Left renal cortex interstitium (tissue), 4 donors: Measurements from ENCODE around the gene IL1R2. TPM values are rescaled to one million over a fixed set of nuclear protein-coding genes. Genes with fewer than 3 reads are reported as not detected.

Source experiments
- DNase-seq, 4 donors: peaks; one replicate each; pipeline ENCODE4 v3.0.0-alpha.2; 2013; ENCODE audit warnings: low read depth in 4 of 4, low spot score in 2 of 4, missing footprints in 1 of 4
- polyA plus RNA-seq, 4 donors: library from polyadenylated mRNA; unstranded; fragments of 120-200 nt; gene quantifications; one replicate each; pipeline ENCODE4 v1.2.1, GENCODE V29; 2013; ENCODE audit not compliant: insufficient read length in 4 of 4

IL1R2 gene, protein sequence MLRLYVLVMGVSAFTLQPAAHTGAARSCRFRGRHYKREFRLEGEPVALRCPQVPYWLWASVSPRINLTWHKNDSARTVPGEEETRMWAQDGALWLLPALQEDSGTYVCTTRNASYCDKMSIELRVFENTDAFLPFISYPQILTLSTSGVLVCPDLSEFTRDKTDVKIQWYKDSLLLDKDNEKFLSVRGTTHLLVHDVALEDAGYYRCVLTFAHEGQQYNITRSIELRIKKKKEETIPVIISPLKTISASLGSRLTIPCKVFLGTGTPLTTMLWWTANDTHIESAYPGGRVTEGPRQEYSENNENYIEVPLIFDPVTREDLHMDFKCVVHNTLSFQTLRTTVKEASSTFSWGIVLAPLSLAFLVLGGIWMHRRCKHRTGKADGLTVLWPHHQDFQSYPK
- under 1 TPM; 0.27 to 0.59 (median 0.46) TPM for polyA plus RNA-seq

DNA sequence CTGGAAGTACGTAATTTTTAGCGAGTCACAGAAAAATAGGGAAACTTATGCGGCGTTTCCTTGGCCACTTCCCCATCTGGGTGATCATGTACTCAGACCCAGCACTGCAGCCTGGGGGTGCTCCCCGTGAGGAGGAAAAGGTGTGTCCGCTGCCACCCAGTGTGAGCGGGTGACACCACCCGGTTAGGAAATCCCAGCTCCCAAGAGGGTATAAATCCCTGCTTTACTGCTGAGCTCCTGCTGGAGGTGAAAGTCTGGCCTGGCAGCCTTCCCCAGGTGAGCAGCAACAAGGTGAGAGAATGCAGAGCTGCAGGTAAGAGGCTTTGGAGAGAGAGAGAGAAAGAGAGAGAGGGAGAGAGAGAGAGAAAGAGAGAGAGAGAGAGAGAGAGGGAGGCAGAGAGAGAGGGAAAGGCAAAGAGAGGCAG lies at the start of gene IL1R2:
Gene IL1R2, plus strand, starts transcription at position 240 of the 425 bp plus-strand sequence. CDS start 16,616 bp downstream, outside the sequence.
- no peak for DNase-seq

DNA sequence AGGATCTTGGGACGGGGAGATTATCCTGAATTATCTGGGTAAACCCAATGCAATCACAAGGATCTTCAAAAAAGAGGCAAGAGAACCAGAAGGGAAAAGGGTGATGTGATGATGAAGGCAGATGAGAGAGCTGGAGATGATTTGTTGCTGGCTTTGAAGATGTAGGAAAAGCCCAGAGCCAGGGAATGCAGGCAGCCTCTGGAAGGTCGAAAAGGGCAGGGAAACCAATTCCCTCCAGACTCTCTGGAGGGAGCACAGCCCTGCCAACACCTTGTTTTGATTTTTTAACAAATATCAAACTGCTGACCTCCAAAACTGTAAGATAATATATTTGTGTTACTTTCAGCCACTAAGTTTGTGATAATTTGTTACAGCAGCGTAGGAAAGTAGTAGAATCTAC lies 48.9 kb upstream of the IL1R2 start:
- no peak for DNase-seq

DNA sequence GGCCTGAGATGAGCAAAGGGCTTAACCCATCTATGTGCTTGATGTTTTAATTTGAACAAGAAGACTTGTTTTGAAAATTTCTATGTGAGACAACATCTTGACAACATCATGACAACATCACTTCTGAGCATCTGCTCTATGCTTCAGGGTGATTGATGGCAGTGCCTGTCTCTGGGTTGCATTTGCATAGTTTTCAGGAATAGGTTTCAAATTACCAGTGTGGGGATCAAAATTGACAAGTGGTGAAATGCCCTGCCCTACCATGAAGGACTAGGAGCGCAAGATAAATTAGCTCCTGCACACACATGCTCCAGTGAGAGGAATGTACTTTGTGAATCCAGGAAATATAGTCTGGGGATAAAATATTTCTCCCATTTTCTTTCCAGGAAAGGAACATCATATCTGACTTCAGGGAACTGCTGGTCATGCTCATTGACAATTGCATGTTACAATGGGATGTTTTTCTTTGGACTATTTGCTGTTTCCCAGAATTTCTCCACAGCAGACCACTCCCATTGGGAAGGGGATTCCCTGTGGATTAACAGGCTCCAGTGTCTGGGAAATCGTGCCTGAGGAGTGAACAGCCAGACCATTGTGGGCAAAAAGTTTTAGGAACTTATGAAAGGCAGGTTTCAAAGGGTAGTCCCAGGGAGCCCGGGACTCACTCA lies 45.3 kb upstream of the IL1R2 start:
- no peak for DNase-seq

DNA sequence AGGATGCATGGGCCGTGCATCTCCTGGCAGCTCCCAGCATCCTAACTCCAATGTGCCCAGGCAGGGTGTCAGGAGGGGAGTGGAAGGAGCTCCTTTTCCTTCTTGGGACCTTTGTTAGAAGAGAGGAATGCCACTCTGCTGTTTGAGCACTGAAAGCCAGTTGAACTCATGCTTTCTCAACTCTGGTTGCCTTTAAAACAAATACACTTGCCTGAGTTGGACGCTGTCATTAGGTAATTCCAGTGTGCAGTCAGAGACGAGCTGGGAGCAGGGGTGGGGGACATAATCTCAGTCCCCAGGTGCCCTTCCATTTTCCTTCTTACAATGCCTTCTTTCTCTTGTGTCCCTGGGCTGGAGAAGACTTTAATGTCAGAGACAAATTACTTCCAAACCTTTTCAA lies 44.4 kb upstream of the IL1R2 start:
- DNase-seq = no peak

DNA sequence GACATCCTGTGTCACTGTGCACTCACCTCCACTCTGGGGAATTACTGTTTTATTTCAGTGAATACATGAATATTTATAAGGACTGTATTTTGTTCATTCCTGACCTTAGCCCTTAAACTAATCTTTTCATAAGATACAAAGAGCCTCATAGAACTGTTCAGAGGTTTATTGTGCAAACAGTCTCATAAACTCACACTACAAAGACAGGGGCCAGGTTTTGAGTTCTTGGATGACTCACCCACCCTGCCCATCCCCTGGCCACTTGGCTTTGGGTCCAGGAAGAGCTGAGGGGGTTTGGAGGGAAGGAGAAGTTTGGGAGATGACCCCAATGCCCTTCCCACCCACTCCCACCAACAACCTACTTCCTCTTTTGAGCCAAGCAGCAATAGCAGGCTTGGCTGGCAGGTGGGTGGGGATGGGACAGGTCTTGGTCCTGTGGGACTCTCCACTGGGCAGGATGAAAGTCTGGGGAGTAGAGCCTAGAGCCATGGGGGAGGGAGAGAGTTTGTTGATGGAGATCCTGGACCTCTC lies 43.1 kb upstream of the IL1R2 start:
- DNase-seq = no peak

DNA sequence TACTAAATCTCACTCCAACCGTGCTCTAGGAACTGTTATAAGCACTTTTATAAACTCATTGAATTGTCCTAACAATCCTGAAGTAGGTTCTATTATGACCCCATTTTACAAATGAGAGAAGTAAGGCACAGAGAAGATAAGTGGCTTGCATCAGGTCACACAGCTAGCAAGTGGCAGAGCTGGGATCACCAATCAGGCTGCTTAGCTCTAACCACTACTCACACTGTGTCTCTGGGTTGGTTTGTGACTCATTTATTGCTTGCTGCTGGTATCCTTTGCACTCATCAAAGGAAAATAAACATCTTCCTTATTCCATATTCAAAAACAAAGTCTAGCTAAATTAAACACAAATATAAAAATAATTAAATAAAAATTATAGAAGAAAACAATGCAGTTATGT lies 42.5 kb upstream of the IL1R2 start:
- no peak for DNase-seq

DNA sequence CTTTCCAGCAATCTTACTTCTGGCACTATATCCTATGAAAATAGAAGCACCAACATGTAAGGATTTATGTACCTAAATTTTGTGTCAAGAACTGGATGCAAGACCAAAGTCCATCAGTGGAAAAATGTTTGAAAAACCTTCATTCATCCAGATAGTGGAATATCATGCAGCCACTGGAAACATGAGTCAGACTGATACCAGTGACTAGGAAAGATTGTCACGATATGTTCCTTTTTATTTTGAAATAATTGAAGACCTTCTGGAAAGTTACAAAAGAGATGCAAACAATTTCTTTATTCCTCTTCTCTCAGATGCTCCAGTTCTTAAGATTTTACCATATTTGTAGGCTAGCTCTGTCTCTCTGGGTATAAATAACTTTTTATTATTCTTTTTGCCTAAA lies 40.5 kb upstream of the IL1R2 start:
- DNase-seq = no peak

DNA sequence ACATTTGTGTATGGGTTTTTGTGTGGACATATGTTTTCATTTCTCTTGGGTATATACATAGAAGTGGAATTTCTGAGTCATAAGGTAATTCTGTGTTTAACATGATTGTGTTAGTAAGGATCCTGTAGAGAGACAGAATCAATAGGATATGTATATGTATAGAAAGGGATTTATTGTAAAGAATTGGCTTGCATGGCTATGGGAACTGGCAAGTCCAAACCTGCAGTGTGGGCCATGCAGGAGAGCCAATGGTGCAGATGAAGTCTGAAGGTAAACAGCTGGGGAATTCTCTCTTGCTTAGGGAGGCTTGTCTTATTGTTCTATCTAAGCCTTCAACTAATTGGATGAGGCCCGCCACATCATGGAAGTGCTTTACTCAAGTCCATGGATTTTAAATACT lies 39.2 kb upstream of the IL1R2 start:
- no peak for DNase-seq

DNA sequence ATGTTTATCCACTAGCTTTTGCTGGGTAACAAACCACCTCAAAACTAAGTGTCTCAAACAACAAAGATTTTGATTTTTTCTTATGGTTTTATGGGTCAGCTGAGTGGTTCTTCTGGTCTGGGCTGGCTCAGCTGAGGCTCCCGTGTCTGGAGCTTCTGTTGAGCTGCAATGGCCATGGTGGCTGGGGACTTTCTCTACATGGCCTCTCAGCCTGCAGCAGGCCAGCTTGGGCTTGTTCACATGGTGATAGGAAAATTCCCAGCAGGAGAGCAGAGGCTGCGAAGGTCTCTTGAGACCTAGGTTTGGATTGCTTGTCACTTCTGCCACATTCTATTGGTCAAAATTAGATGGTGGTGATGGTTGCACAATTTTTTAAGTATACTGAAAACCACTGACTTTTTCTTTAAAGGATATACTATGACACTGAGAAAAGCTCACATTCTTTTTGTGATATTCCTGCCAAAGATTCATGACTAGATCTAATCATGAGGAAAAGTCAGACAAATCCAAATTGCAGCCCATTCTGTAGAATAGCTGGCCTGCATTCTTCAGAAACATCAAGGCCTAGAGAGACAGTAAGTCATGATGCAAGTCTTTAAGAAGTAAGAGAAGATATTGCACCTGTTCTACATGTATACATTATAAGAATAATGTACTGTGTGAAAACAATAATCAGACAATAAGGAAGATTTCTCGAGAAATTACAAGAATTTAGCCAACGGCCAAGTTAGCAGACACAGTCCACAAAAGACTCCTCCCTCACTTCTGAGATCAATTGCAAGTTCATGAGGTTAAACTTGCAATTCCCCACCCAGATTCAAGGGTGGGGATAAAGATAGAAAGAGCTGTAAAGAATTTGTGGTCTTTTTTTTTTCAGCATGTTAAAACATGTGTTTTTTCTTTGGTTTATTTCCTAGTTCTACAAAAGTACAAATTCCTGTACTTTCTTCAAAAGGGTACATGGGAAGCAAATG lies 35.0 kb upstream of the IL1R2 start:
- no peak for DNase-seq

DNA sequence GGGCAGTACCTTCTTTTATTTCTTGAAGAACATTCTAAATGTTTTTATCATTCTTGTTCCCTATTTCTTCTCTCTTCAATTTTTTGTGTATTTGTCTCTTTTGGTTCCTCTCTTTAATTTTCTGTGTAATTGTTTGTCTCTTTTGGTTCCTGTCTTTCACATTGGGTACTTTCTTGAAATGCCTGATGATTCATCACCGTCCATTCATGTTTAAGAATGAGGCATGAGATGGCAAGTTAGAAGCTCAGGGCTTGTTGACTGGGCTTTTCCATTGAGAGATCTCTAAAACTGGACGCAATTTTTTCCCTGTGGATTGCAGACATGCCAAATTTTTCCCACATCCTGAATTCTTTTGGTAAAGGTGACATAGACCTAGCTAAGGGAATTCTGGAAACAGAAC lies 33.7 kb upstream of the IL1R2 start:
- no peak for DNase-seq

DNA sequence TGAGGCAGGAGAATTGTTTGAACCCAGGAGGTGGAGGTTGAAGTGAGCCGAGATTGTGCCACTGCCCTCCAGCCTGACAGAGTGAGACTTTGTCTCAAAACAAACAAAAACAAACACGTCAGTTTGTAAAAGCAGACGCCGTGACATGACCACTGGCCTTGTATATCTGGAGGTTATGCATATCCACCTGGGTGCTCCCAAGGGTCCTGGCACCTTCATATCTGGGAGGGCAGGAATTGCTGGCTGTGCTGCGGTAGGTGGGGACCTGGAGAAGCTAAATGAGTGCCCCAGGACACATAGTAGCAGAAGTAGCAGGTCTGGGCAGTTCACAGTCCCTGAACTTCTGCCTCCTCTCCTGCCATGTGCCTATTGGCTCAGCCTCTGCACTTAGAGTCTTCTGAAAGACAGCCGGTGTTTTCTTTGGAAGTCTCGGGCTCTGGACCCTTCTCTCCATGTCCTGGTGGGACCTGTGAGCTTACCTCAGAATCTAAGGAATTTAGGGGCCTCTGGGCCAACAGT lies 30.9 kb upstream of the IL1R2 start:
- DNase-seq = no peak

DNA sequence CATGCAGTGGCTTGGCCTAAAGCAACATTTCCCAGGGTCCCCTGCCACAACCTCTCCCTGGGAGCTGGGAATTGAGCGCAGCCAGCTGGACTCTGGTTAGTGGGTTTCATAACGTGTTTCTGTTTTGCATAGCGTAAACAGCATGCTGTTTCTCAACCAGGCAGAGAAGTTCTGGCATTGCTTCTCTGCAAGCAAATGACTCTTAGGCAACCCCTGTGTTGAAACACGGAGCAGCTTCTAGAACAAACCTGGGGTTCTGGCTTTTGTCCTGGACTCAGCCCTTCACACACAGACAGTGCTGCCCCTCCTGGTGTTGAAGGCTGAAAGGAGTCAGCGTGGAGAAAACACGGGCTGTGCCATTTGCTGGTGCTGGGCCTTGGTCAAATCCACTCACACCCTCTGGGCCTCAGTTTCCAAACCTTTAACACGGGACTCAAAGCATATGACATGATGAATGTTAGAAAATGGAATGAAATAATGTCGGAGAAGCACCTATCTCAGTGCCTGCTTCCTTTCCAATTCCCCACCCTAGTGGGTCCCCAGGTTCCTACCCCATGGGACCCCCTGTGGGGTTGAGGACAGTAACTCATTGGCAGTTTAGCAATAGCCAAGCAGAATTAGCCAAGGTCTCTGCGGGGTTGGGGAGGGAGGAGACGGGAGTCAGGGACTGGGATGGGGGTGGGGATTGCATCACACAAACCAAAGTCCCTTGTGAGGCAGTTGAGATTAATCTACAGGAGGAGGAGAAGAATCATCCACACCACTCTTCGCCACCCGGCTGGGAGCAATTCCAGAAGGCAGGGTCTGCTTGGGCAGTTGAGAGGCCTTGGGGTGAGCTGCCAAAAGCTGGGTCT lies 30.2 kb upstream of the IL1R2 start:
- peak in 1 of 4 donors; percentile 54 for DNase-seq

DNA sequence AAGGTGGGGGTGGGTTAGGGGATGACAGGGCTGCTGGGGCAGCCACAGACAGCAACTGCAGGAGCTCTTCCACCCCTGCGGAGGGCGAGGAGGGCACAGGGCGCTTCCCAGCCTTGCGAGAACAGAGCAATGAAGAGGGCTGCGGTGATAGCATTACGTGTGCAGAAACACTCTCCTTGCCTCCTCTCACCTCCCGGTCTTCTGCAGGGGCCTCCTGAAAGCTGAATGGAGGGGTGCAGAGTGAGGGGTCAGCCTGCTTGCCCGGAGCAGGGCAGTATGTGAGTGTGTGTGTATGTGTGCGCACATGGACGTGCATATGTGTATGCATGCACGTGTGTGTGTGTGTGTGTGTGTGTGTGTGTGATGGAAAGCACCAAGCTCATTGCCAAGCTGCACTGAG lies 29.5 kb upstream of the IL1R2 start:
- no peak for DNase-seq

DNA sequence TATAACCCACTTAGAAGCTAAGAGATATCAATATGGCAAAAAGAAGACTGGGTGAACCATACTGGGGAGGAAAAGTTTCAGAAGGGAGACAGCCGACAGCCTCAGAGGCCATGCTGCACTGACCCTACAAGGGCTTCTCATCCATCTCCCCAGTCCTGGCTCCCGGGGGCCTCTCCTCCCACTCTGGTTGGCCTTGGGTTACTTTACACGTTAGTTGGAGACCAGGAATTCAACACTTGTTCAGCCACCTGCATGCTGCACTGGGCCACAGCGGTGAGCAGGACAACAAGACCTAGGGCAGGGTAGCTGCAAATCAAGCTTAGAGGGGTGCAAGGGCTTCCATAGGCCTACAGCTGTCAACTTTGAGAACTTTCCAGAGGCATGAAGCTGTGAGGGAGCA lies 28.6 kb upstream of the IL1R2 start:
- no peak for DNase-seq

DNA sequence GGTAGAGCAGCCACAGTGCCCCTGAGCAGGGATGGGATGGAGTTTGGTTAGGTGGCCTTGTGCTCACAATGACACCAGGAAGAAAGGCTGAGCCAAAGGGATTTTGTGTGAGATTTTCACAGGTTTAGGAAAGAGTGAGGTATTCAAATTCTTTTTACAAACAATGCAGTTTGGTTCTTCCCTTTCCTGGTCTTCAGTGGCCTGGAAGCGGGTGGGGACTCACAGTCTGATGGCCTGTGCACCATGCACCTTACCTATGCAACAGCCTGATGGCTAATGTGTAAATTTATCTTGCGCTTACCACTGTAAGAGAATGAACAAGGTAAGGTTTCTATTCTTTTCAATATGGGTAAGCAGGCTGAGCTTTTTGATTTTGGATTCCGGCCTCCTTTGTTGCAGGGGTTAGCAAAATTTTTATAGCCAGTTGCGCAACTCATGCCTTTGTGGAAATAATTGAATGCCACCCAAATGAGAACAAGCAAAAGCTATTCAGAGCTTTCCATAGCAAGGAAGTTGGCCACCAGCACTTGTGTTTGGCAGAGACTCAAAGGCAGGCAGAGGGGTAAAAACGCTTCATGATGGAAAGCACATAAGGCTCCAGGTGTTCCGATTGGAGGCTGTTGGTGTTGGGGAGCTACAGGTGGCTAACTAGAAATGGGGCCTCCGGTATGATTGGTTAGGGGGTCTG lies 23.8 kb upstream of the IL1R2 start:
- DNase-seq = no peak

DNA sequence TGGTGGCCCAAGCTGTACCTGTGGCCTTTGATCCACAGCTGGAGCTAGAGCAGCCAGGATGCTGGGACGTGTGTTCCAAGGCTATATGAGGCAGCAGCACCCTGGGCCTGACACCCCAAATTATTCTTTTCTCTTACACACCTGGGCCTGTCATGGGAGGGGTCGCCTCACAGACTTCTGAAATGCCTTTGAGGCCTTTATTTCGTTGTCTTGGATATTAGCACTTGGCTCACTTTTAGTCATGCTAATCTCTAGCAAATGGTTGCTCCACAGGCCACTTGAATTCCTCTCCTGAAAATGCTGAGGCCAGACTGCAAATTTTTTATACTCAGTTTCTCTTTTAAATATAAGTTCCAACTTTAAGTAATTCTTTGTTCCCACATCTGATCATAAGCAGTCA lies 22.0 kb upstream of the IL1R2 start:
- no peak for DNase-seq

DNA sequence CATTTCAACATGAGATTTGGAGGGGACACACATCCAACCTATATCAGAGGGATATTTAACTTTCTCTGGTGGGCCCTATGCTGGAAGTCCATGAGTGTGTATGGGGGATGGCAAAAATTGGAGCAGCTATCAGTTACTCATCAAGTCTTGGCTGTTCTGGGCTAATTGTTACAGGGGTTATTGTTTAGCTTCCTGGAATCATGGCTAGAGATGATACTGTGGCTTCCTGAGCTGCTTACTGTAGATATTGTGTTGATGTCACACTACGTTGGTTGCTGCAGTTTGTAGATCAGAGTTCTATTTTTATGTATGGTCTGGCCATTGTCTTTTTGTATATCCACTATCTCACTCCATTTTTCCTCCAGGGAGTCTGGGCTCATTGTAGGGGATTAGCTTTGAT lies 20.9 kb upstream of the IL1R2 start:
- DNase-seq = no peak

DNA sequence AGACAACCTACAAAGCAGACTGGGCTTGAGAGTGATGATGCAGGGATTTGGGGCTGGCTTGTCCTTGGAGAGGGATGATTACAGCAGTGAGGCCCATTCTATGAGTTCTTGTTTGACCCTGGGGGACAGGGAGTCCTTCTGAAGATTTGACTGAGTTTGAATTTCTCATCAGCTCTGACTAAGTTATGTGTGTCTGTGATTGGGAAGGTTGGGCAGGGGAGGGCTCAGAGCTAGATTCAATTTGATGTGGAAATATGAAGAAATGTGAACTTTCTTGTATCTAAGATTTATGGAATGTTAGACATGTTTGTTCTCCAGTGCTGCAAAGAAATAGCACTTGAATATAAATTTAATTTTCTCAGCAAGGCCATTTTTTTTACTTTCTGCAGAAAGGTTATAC lies 19.9 kb upstream of the IL1R2 start:
- DNase-seq = no peak
